HG03354 (cell line): ENCODE measurements around the gene CANX.

Experiments used
- ATAC-seq: cut with Tn5 transposase; IDR thresholded peaks from one replicate; pipeline ENCODE4 v1.9.1; 2021; ENCODE audit warnings: mild to moderate bottlenecking; ENCODE audit not compliant: unreplicated experiment, poor library complexity, severe bottlenecking

CANX gene

GRCh38 chr5:179771311-179771895 lies 72.6 kb downstream of the CANX start:
- ATAC-seq, result no peak

GRCh38 chr5:179772351-179772750 lies 73.6 kb downstream of the CANX start:
- no peak for ATAC-seq

GRCh38 chr5:179773686-179774040 lies 74.9 kb downstream of the CANX start:
- ATAC-seq, result no peak

GRCh38 chr5:179774442-179774841 lies 75.7 kb downstream of the CANX start:
- ATAC-seq, result no peak

- ATAC-seq, result no peak
Observed at GRCh38 chr5:179776411-179776938, 77.7 kb downstream of the CANX start.

GRCh38 chr5:179777456-179777855 lies 78.7 kb downstream of the CANX start:
- ATAC-seq, result no peak

- no peak for ATAC-seq
Observed at GRCh38 chr5:179777909-179778308, 79.1 kb downstream of the CANX start.

- ATAC-seq, result no peak
Observed at GRCh38 chr5:179778591-179778990, 79.8 kb downstream of the CANX start.

- no peak for ATAC-seq
Observed at GRCh38 chr5:179779826-179780225, 81.1 kb downstream of the CANX start.

- ATAC-seq, result no peak
Observed at GRCh38 chr5:179780362-179780761, 81.6 kb downstream of the CANX start.
